IPS DF 6.9 (cell line): ENCODE data around the gene ENOX1.

Source experiments
- DNase-seq: peaks from one replicate; pipeline ENCODE4 v3.0.0-alpha.2; 2013; ENCODE audit warnings: low read depth, low spot score
- H3K27ac ChIP-seq: one replicate; pipeline ENCODE4 v1.5.1; 2013; ENCODE audit warnings: low read length, control low read depth
- H3K27me3 ChIP-seq: 2 replicates; pipeline ENCODE4 v1.6.1; 2013; ENCODE audit warnings: mild to moderate bottlenecking, low read length; ENCODE audit not compliant: control insufficient read depth, insufficient read depth
- H3K36me3 ChIP-seq: 2 replicates; pipeline ENCODE4 v1.6.1; 2013; ENCODE audit warnings: low read length; ENCODE audit not compliant: control insufficient read depth, insufficient read depth
- H3K4me1 ChIP-seq: 2 replicates; pipeline ENCODE4 v1.6.1; 2013; ENCODE audit warnings: low read length; ENCODE audit not compliant: control insufficient read depth, insufficient read depth
- H3K4me3 ChIP-seq: 2 replicates; pipeline ENCODE4 v1.5.1; 2013; ENCODE audit warnings: mild to moderate bottlenecking, low read length
- H3K9me3 ChIP-seq: 2 replicates; pipeline ENCODE4 v1.6.1; 2013; ENCODE audit warnings: low read length, inconsistent platforms; ENCODE audit not compliant: control insufficient read depth, insufficient read depth
- WGBS: extraction: QIAGEN DNeasy Blood & Tissue Kit; methylation state at CpG from one replicate; pipeline ENCODE4 v1.1.7; 2013; ENCODE audit warnings: mixed read lengths, missing lambda C conversion rate; ENCODE audit not compliant: insufficient read length, insufficient coverage; 5-methylcytosine and 5-hydroxymethylcytosine counted together

ENOX1 gene

GRCh38 chr13:43749503-43749902, 37.3 kb downstream of the ENOX1 start:
- DNase-seq = no peak
- Histone ChIP-seq H3K9me3 (no peaks in the 10 kb centered on the region), H3K27ac (no peak overlapping the region), H3K36me3 (no peaks in the 10 kb centered on the region), H3K27me3 (no peaks in the 10 kb centered on the region), H3K4me3 (no peak overlapping the region), H3K4me1 (no peaks in the 10 kb centered on the region)
- WGBS = no CpG with 5 or more reads among the region's 1 CpG

DNA sequence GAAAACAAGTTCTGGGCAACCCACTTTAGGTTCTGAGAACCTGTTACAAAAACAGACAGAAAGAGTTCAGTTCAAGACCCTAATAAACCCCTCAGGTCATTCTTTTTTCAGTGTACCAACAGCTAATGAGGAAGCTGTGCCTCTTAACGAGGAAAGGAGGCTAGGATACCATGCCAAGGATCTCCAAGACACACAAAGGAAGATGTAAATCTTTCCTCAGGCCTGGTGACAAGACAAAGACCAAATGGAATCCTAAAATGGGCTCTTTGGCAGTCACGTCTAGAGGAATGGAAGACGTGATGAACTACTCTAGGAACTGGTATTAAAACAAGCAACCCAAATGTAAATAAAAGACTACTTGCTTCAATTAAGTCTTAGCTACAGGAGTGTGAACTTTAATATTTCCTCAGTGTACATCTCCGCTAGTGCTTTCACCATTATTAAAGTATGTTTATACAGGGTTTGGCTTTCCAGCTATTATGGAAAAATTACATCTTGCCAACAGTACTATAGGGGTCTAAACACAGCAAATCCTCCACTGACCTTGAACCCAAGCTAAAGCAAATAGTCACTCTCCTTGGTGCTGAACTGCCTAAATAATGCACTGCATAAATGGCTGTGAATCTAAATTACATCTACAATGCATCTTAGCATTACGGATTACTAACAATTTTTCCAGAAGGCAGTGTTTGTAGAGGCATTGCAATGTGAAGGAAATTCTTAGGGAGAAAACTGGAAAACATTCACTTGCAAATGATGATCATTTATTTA, 42.3 kb downstream of the ENOX1 start:
- Histone ChIP-seq H3K36me3 (no peaks in the 10 kb centered on the region), H3K9me3 (no peaks in the 10 kb centered on the region), H3K4me3 (no peak overlapping the region), H3K27me3 (no peaks in the 10 kb centered on the region), H3K27ac (no peak overlapping the region), H3K4me1 (no peaks in the 10 kb centered on the region)
- DNase-seq = no peak
- WGBS = no CpG with 5 or more reads among the region's 5 CpGs

- no peak for DNase-seq
- H3K27me3 ChIP-seq = no peaks in the 10 kb centered on the region
- H3K36me3 ChIP-seq = no peaks in the 10 kb centered on the region
- no peaks in the 10 kb centered on the region for H3K9me3 ChIP-seq
- no peaks in the 10 kb centered on the region for H3K4me1 ChIP-seq
- H3K4me3 ChIP-seq = no peak overlapping the region
- H3K27ac ChIP-seq = no peak overlapping the region
Measured at GRCh38 chr13:43742911-43743310, 43.9 kb downstream of the ENOX1 start.

DNA sequence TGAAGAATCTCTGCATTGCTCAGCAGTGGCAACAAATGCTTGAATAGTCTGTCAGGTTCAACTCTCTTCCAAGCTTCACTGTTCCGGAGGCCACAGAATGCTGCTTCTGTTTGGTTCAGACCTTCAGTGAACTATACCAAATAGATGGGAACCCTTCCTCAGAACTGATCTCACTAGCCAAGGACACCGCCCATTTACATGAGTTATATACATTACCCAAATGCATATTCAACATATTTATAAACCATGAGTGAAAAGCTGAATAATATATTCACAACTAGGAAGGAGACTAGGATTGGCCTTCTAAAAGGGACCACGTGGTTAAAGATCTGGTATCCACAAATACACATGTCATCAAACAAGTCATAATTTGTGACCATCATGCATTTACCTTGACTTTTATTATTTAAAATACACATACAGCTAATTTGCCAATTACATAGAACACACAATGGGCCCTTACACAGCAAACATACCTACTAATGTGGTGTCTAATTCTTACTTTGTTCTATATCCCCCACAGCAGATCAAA, 49.3 kb downstream of the ENOX1 start:
- no peaks in the 10 kb centered on the region for H3K4me1 ChIP-seq
- WGBS = no CpG with 5 or more reads among the region's 3 CpGs
- H3K9me3 ChIP-seq = no peaks in the 10 kb centered on the region
- no peak for DNase-seq
- H3K4me3 ChIP-seq = no peak overlapping the region
- no peak overlapping the region for H3K27ac ChIP-seq
- H3K36me3 ChIP-seq = no peaks in the 10 kb centered on the region
- no peaks in the 10 kb centered on the region for H3K27me3 ChIP-seq

DNA sequence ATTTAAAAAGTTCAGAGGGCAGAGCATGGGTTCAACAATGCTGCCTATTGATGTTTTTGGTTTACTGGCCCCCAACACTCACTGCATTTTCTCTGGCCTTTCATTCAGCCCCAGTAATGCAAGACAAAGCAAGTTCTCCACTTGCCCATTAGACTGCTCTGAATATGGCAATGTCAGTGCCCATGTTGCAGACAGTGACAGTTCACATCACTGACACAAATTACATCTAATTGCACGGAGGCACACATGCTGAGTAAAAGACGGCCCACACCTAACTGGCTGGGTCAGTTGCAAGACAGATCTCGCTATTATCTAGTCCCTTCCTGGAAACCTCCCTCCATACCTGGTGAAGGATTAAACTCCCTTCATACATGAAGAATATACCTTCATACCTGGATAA, 54.0 kb downstream of the ENOX1 start:
- H3K4me3 ChIP-seq = no peak overlapping the region
- WGBS = no CpG with 5 or more reads among the region's 3 CpGs

GRCh38 chr13:43731296-43731695, 55.5 kb downstream of the ENOX1 start:
- Histone ChIP-seq H3K27ac (no peak overlapping the region), H3K9me3 (no peaks in the 10 kb centered on the region), H3K27me3 (no peaks in the 10 kb centered on the region), H3K36me3 (no peaks in the 10 kb centered on the region), H3K4me1 (no peaks in the 10 kb centered on the region; the same call in 1 of the 2 replicates), H3K4me3 (no peak overlapping the region)
- no peak for DNase-seq

More for the DNA sequence above, 54.0 kb downstream of the ENOX1 start:
- H3K36me3 ChIP-seq = no peaks in the 10 kb centered on the region
- no peak for DNase-seq
- H3K27ac ChIP-seq = no peak overlapping the region
- no peaks in the 10 kb centered on the region; the same call in 1 of the 2 replicates for H3K4me1 ChIP-seq
- no peaks in the 10 kb centered on the region for H3K9me3 ChIP-seq
- no peaks in the 10 kb centered on the region for H3K27me3 ChIP-seq

DNA sequence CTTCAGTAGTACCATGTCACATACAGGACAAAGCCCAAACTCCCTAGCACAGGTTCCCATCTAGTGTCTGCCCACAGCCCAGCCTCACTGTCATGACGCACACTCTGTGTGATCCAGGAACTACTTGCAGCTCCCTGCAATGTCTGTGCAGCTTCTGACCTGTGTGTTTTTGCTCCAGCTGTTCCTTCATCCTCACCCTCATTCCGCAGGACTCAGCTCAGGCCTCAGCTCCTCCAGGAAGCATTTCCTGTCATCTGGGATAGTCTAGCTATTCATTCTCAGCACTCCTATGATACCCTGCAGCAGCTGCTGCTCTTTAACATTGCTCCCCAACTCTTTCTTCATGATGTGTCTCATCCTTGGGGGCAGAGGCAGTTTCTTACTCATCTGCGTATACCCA, 56.1 kb downstream of the ENOX1 start:
- H3K36me3 ChIP-seq = no peaks in the 10 kb centered on the region
- H3K4me1 ChIP-seq = no peaks in the 10 kb centered on the region; the same call in 1 of the 2 replicates
- H3K27ac ChIP-seq = no peak overlapping the region
- no CpG with 5 or more reads among the region's 3 CpGs for whole genome bisulfite sequencing
- no peaks in the 10 kb centered on the region for H3K27me3 ChIP-seq
- H3K9me3 ChIP-seq = no peaks in the 10 kb centered on the region
- no peak for DNase-seq
- H3K4me3 ChIP-seq = no peak overlapping the region

GRCh38 chr13:43728421-43728820, 58.4 kb downstream of the ENOX1 start:
- WGBS = no CpG with 5 or more reads among the region's 1 CpG
- Histone ChIP-seq H3K27me3 (no peaks in the 10 kb centered on the region), H3K4me3 (no peak overlapping the region), H3K27ac (no peak overlapping the region), H3K36me3 (no peaks in the 10 kb centered on the region), H3K4me1 (no peaks in the 10 kb centered on the region; the same call in 1 of the 2 replicates), H3K9me3 (no peaks in the 10 kb centered on the region)
- no peak for DNase-seq

- H3K27ac ChIP-seq = no peak overlapping the region
- H3K4me3 ChIP-seq = no peak overlapping the region
- WGBS = no CpG with 5 or more reads among the region's 1 CpG
- no peaks in the 10 kb centered on the region for H3K9me3 ChIP-seq
- no peaks in the 10 kb centered on the region; the same call in 1 of the 2 replicates for H3K4me1 ChIP-seq
- no peaks in the 10 kb centered on the region for H3K27me3 ChIP-seq
- H3K36me3 ChIP-seq = no peaks in the 10 kb centered on the region
- no peak for DNase-seq
Measured at GRCh38 chr13:43727856-43728255, 58.9 kb downstream of the ENOX1 start.

DNA sequence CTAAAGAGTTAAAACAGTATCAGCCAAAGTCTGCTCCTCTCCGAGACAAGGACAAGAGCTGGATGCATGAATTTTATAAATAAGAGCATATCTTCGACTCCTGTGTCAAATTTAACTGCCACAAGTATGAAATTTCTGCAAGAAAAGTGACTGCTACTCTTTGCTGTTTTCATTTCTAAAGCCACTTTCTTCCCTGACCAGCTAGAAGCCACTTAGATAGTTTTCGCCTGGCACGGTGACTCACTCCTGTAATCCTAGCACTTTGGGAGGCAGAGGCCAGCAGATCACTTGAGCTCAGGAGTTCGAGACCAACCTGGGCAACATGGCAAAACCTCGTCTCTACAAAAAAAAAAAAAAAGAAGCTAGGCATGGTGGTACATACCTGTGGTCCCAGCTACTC, 61.3 kb downstream of the ENOX1 start:
- Histone ChIP-seq H3K9me3 (no peaks in the 10 kb centered on the region), H3K4me3 (no peak overlapping the region), H3K27me3 (no peaks in the 10 kb centered on the region), H3K36me3 (no peaks in the 10 kb centered on the region), H3K4me1 (no peaks in the 10 kb centered on the region; the same call in 1 of the 2 replicates), H3K27ac (no peak overlapping the region)
- no CpG with 5 or more reads among the region's 6 CpGs for WGBS
- no peak for DNase-seq
